Kidney (tissue), 14 donors: ENCODE results near the gene CCDC188. TPM values are rescaled to one million over a fixed set of nuclear protein-coding genes. Genes with fewer than 3 reads are reported as not detected.

Experiments
- DNase-seq, 5 donors: peaks; one replicate each; pipeline ENCODE4 v3.0.0-alpha.2; 2013 to 2020
- FAIRE-seq: peaks from 2 replicates; lab custom pipeline; 2012; peaks lifted over from hg19 to GRCh38; lab: Jason Lieb, UNC
- H3K27ac ChIP-seq, 2 donors: one replicate each; pipeline ENCODE4 v1.7.0; 2013; ENCODE audit warnings: low read depth in 2 of 2, low read length in 2 of 2, inconsistent platforms in 1 of 2
- H3K27me3 ChIP-seq: one replicate; pipeline ENCODE4 v1.7.1; 2013; ENCODE audit warnings: low read length, inconsistent platforms; ENCODE audit not compliant: control insufficient read depth, insufficient read depth
- H3K36me3 ChIP-seq, 3 donors: one replicate each; pipeline versions ENCODE4 v1.7.0 to v1.7.1; 2013; ENCODE audit warnings: low read length in 3 of 3, control low read depth in 1 of 3, inconsistent platforms in 1 of 3; ENCODE audit not compliant: insufficient read depth in 3 of 3, control insufficient read depth in 2 of 3
- H3K4me1 ChIP-seq, 3 donors: one replicate each; pipeline versions ENCODE4 v1.7.0 to v1.7.1; 2013; ENCODE audit warnings: low read length in 3 of 3, inconsistent platforms in 1 of 3, low read depth in 1 of 3; ENCODE audit not compliant: control insufficient read depth in 2 of 3, insufficient read depth in 2 of 3
- H3K4me3 ChIP-seq, 3 donors: one replicate each; pipeline versions ENCODE4 v1.7.0 to v1.8.1; 2013; ENCODE audit warnings: low read length in 3 of 3, control low read depth in 1 of 3, inconsistent platforms in 1 of 3
- H3K9ac ChIP-seq, 3 donors: one replicate each; pipeline versions ENCODE4 v1.7.0 to v1.7.1; 2013; ENCODE audit warnings: low read length in 3 of 3, control low read depth in 1 of 3, inconsistent platforms in 1 of 3
- H3K9me3 ChIP-seq, 3 donors: one replicate each; pipeline versions ENCODE4 v1.7.0 to v1.7.1; 2013; ENCODE audit warnings: low read length in 3 of 3, control low read depth in 1 of 3, inconsistent platforms in 1 of 3; ENCODE audit not compliant: control insufficient read depth in 2 of 3, insufficient read depth in 1 of 3
- CTCF ChIP-seq: IDR thresholded peaks from 3 replicates; pipeline ENCODE4 v1.5.1; 2012; ENCODE audit warnings: mild to moderate bottlenecking, moderate library complexity, borderline replicate concordance; ENCODE audit not compliant: insufficient read depth; ENCODE audit errors: extremely low read depth
- intact Hi-C: fragments of 100-400 bp; cut with DNase I; formaldehyde crosslinking; loops from one replicate; pipeline ENCODE4 v1.11.1; 2022
- polyA plus RNA-seq: library from polyadenylated mRNA; stranded (reverse); fragments of 350-450 nt; fragmentation: Illumina TruSeq; extraction: RNeasy Lipid Tissue Mini Kit (QIAGEN cat#74804); gene quantifications from one replicate; pipeline ENCODE4 v1.2.3, GENCODE V29; 2014; ENCODE audit warnings: low read depth, low replicate concordance; ENCODE audit not compliant: insufficient read depth
- total RNA-seq: library from RNA; stranded (reverse); fragmentation: NEBNext Ultra II Directional; extraction: Animal tissue kit (Norgen Biotek cat#: 25700); gene quantifications from one replicate; pipeline ENCODE4 v1.2.1, GENCODE V29; 2021
- donor health status: control.
- donor health status: control.
- donor health status: control.
- donor health status: control.
- donor health status: control.
- donor health status: DM: yes; HTN: yes; CAD: no.
- donor health status: Normal renal cell carcinoma (clear cell type).

The CCDC188 gene
- total and polyA plus RNA-seq, 2 donors from 2014 or later = 0.54 to 2.8 TPM

- peaks cover 0 to 44% (median 7%) of the 10 kb centered on the region in 3 donors for H3K4me1 ChIP-seq
- H3K27ac ChIP-seq = no peak overlapping the region
- intact Hi-C loops = no loop called here
These were observed 13.7 kb downstream of the CCDC188 start for GRCh38 chr22:20137113-20137512.

GRCh38 chr22:20136603-20136873 is 14.3 kb downstream of the CCDC188 start:
- Histone ChIP-seq H3K4me3 (no peak overlapping the region), H3K27me3 (no peaks in the 10 kb centered on the region), H3K4me1 (peaks cover 0 to 44% (median 7%) of the 10 kb centered on the region in 3 donors), H3K9me3 (no peaks in the 10 kb centered on the region), H3K27ac (no peak overlapping the region), H3K9ac (no peak overlapping the region), H3K36me3 (peaks cover 0 to 4% (median 0%) of the 10 kb centered on the region in 3 donors)
- intact Hi-C loops = no loop called here
- FAIRE-seq = no peak
- no peak for TF ChIP-seq CTCF
- DNase-seq = no peak

More at GRCh38 chr22:20137113-20137512, 13.7 kb downstream of the CCDC188 start:
- Histone ChIP-seq H3K9me3 (no peaks in the 10 kb centered on the region), H3K4me3 (no peak overlapping the region), H3K27me3 (no peaks in the 10 kb centered on the region), H3K36me3 (peaks cover 0 to 4% (median 0%) of the 10 kb centered on the region in 3 donors), H3K9ac (no peak overlapping the region)
- DNase-seq = no peak
- no peak for TF ChIP-seq CTCF
- no peak for FAIRE-seq

DNA sequence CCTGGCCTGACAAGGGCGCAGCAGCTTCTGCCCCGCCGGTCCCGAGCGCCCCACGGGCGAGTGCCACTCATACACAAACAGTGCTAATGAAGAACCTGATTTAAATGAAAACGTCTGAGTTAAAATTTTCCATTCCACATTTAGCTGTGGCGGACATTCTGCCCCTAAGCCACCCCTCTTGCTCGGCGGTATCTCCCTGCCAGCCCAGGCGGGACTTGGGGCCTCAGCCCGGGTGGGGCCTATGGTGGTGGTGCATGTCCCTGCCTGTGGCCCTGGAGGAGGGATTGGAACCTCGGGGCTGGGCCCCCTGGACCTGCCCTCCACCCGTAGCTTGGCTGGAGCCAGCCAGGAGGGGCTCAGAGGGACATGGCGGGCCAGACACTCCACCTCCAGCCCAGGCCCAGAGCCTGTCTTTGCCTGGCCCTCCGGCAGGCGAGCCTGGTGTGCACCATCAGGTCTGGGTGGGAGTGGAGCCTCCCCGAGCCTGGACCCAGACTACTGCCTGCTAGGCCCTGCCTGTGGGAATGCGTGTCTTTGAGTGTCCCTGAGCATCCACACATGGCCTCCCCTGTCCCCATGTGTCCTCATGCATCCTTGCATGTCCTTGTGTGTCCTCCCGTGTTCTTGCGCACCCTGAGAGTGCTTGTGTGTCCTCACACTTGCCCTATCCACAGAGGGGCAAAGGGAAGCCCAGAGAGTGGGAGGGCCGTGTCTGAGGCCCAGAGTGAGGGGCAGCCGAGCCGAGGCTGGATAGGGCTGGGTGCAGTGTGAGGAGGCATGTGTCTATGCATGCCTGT is 14.9 kb downstream of the CCDC188 start:
- Histone ChIP-seq H3K27me3 (no peaks in the 10 kb centered on the region), H3K27ac (no peak overlapping the region), H3K4me1 (peaks cover 0 to 44% (median 7%) of the 10 kb centered on the region in 3 donors), H3K9ac (peak overlapping the region in 1 of 3 donors; percentile 40), H3K36me3 (peaks cover 0 to 4% (median 0%) of the 10 kb centered on the region in 3 donors), H3K9me3 (no peaks in the 10 kb centered on the region), H3K4me3 (no peak overlapping the region)
- DNase-seq (no peak), FAIRE-seq (no peak)
- no peak for TF ChIP-seq CTCF
- intact Hi-C loops = no loop called here

DNA sequence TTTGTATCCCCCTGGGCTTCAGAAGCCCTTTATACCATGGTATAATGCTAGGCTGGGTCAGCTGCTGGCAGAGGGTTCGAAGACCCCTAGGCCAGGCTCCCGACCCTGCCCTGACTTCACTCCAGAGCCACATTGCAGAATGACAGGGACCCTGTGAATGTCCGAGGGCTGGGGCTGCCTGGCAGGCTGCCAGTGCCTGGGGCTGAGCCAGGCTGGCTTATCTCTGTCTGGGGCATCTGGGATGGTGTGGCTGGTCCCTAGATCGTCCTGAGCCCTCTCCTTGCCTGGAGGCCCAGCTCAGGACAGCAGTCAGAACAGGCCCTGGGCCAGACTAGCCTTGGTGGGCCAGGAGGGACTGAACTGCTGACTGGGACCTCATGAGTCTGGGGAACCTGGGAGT is 15.6 kb downstream of the CCDC188 start:
- H3K27me3 ChIP-seq = no peaks in the 10 kb centered on the region
- H3K27ac ChIP-seq = no peak overlapping the region
- no peaks in the 10 kb centered on the region for H3K9me3 ChIP-seq
- TF ChIP-seq CTCF = no peak
- intact Hi-C loops = no loop called here
- peaks cover 0 to 50% (median 7%) of the 10 kb centered on the region in 3 donors for H3K4me1 ChIP-seq
- peak overlapping the region in 1 of 3 donors; percentile 40 for H3K9ac ChIP-seq
- DNase-seq (no peak), FAIRE-seq (no peak)
- no peak overlapping the region for H3K4me3 ChIP-seq
- peaks cover 0 to 4% (median 0%) of the 10 kb centered on the region in 3 donors for H3K36me3 ChIP-seq
